SU-DHL-6 (cell line): ENCODE results near the gene INPP5B.

ENCODE experiments used
- EZH2phosphoT487 ChIP-seq: fragments of 200-600 bp; sonication (generic), shearing (Covaris generic); conservative IDR thresholded peaks from 2 replicates; pipeline ENCODE4 v1.6.1; 2018; ENCODE audit warnings: mild to moderate bottlenecking, antibody characterized with exemption, low read length, moderate library complexity, mixed read lengths
- TF ChIP-seq, protein P1 (sequence below): fragments of 200-600 bp; sonication (generic); IDR thresholded peaks from one replicate; pipeline ENCODE4 v1.5.1; 2017; ENCODE audit warnings: antibody characterized with exemption, mild to moderate bottlenecking, low read length, moderate library complexity; ENCODE audit not compliant: insufficient read depth, poor library complexity, severe bottlenecking

DNA sequence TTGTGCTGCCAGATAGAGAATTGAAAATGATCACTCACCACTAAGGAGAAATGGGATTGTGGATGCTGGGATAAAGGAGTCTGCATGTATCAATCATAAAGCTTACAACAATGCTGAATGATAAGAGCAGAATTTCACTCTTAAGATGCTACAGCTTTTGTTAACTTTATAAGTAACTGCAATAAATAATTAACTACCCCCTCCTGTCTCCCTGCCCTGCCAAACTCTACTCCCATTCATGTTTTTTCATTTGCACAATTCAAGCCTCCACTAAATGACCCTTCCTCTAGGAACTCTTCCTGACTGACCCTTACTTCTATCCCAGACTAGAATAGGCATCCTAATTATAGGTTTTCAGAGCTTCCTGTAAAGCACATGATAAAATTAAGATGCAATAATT lies 102.3 kb downstream of the INPP5B start:
- TF ChIP-seq, protein P1, sequence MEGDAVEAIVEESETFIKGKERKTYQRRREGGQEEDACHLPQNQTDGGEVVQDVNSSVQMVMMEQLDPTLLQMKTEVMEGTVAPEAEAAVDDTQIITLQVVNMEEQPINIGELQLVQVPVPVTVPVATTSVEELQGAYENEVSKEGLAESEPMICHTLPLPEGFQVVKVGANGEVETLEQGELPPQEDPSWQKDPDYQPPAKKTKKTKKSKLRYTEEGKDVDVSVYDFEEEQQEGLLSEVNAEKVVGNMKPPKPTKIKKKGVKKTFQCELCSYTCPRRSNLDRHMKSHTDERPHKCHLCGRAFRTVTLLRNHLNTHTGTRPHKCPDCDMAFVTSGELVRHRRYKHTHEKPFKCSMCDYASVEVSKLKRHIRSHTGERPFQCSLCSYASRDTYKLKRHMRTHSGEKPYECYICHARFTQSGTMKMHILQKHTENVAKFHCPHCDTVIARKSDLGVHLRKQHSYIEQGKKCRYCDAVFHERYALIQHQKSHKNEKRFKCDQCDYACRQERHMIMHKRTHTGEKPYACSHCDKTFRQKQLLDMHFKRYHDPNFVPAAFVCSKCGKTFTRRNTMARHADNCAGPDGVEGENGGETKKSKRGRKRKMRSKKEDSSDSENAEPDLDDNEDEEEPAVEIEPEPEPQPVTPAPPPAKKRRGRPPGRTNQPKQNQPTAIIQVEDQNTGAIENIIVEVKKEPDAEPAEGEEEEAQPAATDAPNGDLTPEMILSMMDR: no peak
- TF ChIP-seq EZH2phosphoT487: no peak
